ENCODE data around the gene CCDC188.
"Not testable (repeated sequence)": the region's sequence is repeated elsewhere in the genome, so short reads cannot be mapped to it uniquely, and the experiment has no call there.

CCDC188 gene

DNA sequence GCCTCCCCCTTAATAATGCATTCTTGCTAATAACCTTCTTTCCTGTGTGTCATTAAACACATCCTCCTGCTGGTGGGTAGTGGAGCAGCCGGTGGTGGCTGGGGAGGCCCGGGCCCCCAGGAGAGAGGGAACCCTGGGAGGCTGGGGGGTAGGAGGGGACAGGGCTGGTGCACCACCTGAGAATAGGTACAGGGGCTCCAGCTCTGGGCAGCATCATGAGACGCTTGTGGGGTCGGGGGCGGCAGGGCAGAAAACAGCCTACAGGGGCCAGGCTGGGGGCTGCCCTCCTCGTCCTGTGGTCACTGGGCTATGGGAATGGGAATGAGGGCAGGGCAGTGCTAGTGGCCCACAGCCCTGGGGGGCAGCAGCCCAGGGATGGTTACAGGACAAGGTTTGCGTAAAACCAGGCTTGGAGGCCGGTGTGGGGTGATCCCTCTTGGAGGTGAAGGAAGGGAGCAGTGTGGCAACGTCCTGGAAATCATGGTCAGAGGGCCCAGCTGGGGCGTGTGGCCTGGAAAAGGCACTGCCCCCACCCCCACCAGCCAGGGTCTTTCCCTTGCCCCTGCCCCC is 18.5 kb upstream of the CCDC188 start:
- no peak for DNase-seq

DNA sequence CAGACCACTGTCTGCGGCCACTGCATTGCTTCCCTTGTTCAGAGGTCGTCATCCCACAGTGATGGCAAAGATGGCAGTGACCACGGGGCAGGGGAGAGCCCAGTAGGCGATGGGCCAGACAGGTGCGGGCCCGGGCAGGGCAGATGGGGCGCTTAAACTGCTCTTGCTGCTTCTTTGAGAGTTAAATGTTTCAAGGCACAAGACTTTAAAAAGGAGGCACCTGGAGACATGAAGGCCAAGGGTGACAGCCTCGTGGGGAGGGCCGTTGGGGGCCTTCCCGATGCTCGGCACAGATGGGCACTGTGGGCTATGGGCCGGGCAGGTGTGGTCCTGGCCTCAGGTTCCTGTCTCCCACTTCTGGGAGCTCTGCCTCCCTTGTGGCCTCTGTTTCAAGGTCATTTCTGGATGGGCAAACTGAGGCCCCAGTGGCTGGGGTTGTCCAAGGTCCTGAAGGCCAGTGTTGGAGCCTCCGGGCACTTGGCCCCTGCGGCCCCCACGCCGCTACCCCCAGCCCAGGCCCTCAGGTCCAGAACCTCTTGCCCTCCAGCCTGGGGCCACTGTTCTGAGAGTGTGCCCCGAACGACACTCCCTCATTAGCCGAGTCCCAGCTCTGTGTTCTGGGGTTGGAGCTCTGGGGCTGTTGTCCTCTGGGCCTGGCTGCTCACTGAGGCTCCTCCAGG is 16.9 kb upstream of the CCDC188 start:
- no peak for DNase-seq

DNA sequence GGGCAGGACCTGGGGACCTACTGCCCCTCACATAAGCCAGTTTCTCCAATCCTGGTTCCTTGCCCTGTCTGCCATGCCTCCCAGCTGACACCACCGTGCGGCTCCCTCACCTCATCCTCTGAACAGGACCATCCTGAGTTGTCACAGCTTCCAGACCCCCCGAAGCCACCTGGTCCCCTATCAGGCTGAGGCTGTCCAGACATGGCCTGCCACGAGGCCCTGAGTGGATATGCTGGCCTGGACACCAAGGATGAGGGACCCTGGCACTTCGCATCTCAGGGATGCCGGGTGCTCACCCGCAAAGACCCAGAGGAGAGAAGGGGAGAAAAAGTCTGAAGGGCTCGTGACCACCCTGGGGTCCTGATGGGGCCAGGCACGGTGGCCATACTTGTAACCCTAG is 15.8 kb upstream of the CCDC188 start:
- DNase-seq = no peak

DNA sequence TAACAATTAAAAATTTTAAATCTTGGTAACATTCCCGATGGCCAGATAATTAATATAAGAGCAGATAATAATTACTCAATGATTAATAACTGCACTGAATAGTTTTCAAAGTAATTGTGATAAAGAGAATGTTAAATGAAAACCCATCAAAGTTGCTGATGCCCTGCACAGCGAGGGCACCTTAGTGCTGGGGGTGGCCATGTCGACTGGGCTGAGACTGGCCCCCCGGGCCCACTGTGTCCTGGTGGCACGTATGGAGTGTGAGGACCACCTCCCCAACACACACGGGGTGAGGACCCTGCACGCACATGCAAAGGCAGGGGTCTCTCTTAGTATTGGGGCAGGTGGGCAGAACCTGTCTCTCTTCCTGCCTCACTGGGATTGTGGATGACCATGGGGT is 15.1 kb upstream of the CCDC188 start:
- no peak for DNase-seq

DNA sequence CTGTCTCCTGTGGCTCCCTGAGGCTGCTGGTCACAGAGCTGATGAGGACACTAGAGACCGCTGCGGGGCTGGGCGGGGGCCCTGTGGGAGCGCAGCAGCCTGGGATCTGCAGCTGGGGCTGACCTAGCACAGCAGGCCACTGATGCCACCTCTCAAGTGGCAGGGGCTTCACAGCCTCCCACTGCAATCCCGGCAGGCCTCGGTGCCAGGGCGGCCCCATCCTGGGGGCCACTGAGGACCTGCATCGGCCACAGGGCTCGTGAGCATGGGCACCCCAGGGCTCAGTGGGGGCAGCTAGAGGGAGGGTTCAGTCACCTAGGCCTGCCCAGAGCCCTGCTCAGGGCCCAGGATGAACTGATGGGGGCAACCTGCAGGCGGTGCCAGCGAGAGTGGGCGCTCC is 14.6 kb upstream of the CCDC188 start:
- no peak for DNase-seq

DNA sequence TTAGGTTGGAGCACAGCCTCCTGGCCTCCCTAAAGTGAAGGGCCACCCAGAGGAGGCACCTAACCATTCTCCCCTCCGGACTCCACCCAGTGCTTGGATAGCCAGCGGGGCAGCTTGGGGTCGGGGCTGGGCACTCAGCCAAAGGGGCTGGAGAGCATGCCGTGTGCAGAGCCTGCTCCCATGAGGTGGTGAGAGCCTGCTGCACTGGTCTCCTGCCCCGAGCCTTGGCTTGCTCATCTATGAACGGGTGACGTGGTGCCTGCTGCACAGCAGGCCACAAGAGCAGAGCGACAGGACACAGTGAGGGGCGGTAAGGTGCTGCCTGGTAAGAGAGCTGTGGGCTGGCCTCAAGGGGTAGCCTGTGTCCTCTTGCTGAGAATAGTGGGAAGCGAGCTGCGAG is 14.0 kb upstream of the CCDC188 start:
- DNase-seq = no peak

- DNase-seq = no peak
Observed at GRCh38 chr22:20160041-20160440, 9.2 kb upstream of the CCDC188 start.

- DNase-seq = not testable (repeated sequence)
Observed at GRCh38 chr22:20159531-20159930, 8.7 kb upstream of the CCDC188 start.

GRCh38 chr22:20159076-20159475 is 8.2 kb upstream of the CCDC188 start:
- no peak for DNase-seq

- no peak for DNase-seq
Observed at GRCh38 chr22:20158391-20159036, 7.7 kb upstream of the CCDC188 start.

DNA sequence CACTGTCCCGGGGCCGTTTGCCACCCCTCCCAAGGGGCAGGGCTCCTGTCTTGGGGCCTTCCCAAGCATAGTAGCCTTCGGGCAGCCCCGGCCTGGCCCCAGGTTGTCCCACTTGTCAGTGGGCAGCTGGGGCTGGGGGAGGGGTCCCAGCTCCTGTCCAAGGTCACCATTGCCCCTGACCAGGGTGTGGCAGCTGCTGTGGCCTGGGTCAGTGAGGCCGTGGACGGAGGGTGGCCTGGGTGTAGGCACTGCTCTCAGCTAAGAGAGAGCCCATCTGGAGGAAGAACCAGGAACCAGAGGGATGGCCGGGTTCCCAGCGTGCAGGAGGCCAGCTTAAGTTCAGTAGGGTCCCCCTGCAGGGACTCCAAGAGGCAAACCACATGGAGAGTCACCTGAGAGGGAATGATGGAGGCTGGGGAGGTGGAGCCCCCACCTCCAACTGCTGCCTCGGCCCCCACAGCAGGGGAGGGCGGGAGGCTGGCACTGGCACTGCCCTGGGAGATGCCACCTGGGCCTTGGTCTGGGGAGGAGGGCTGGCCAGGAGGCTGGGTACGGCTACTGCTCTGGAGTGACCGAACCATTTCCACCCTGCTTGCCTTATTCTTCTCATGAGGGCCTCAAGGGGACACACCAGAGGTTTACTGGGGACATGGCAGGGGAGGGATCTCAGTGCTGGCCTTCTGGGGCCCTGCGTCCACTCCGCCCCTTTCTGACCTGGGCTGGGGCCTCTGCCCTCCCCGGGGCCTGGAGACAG is 6.8 kb upstream of the CCDC188 start:
- no peak for DNase-seq

DNA sequence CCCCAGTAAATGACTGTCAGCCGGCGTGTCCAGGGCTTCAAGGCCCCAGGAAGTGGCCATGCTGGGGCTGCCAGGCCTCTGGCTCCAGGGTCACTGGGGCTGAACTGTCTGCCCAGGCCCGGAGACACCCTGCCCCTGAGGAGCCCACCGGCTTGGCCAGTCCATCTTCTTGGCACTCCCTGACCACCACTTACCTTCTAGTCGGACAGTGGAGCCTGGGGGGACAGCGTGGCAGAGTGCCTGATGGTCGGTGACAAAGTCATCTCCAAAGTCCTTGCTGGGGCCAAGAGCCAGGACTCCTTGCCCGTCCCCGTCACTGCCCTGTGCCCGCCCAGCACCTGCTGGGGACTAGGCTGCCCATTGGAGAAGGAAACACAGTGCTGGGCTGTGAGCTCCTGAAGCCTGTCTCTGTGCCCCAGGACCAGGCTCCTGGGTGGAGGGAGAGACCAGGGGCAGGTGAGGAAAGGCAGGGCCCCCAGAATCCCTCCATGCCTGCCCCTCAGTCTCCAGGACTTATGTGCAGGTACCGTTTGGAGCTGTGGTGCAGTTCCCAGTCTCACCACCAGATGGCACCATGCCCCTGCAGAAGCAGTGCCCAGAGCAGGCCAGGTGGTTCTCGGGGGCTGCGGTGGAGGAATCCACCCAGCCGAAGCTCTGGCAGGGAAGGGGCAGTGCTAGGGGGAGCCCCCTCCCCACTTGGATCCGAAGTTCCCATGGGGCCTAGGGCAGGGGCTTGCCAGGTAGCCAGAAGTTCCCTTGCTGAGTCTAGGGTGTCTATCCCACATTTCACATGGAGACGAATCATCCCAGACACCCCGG is 6.0 kb upstream of the CCDC188 start:
- peak; percentile 59 for DNase-seq

- no peak for DNase-seq
Observed at GRCh38 chr22:20156042-20156389, 5.2 kb upstream of the CCDC188 start.

DNA sequence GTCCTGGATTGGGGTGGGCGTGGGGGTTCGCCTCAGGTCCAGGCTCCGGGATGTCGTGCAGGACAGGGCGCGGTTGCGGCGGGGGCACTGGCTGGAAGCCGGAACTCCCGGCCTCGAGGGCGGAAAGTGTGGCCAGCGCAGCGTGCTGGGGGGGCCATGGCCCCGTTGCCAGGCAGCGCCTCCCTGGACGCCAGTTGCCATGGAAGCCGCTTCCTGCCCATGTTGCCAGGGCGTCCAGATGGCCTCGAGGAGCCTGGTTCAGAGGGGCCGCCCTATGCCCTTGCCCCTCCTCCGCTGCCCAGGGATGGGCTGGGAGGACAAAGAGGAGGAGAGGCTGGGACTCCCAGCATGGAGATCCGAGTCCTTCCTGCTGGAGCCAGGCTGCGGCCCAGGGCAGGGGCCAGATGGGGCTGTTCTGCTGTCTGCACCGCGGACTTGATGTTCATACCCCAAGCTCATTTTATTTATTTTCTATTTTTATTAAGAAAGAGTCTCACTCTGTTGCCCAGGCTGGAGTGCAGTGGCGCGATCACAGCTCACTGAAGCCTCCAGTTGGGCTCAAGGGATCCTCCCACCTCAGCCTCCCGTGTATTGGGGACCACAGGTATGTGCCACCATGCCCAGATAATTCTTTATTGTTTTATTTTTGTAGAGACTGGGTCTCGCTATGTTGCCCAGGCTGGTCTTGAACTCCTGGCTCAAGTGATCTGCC is 4.6 kb upstream of the CCDC188 start:
- DNase-seq = no peak

- no peak for DNase-seq
Observed at GRCh38 chr22:20154602-20155187, 3.8 kb upstream of the CCDC188 start.

GRCh38 chr22:20153945-20154344 is 3.1 kb upstream of the CCDC188 start:
- DNase-seq = no peak

GRCh38 chr22:20152464-20152890 is 1.6 kb upstream of the CCDC188 start:
- DNase-seq = no peak

DNA sequence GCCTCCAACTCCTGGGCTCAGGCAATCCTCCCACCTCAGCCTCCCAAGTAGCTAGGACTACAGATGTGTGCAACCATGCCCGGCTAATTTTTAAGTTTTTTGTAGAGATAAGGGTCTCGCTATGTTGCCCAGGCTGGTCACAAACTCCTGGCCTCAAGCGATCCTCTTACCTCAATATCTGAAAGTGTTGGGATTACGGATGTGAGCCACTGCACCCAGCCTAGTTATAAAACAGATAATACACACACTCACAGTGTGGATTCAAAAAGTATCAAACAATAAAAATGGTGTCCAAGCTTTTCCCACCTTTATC is 377 bp upstream of the CCDC188 start:
- DNase-seq = no peak

DNA sequence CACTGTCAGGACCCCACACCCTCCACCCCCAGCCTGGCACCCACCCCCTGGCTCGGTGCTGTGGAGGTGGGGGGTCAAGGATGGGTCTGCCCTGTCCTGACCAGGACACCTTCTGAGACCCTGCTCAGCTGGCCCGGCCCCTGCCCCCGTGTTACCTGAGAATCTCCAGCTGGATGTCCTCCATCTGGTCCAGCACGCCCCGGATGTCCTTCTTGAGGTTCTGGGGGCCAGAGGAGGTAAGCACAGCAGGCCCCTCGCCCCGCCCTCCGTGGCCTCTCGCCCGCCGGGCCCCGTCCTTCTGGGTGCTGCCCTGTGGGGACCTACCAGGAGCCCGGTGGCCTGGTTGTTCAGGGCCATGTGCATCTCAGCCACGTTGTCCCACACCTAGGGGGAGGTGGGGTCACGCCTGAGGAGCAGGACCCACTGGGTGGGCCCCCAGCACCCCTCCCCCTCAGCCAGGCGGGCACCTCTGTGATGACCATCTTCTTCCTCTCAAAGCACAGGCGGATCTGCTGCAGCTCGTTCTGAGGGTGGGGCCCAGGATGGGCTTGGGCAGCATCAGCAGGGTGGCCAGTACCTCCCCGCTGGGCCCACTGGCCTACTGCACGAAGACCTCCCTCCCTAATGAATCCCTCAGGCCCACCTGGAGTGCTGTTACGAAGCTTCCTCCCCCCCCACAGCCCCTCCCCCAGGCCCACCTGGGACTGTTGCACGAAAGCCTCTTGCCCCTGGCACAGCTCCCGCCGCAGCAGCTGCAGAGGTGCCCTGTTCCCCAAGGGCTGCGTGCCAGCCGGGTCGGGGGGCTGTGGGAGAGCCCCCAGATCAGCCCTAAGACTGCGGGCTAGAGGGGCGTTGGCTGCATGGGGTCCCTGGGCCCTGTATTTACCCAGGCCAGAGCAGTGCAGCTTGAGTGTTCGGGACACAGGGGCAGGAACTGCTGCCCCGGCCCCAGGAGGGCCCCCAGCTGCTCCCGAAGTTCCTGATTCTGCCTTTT is 1.3 kb downstream of the CCDC188 start:
- no peak for DNase-seq

DNA sequence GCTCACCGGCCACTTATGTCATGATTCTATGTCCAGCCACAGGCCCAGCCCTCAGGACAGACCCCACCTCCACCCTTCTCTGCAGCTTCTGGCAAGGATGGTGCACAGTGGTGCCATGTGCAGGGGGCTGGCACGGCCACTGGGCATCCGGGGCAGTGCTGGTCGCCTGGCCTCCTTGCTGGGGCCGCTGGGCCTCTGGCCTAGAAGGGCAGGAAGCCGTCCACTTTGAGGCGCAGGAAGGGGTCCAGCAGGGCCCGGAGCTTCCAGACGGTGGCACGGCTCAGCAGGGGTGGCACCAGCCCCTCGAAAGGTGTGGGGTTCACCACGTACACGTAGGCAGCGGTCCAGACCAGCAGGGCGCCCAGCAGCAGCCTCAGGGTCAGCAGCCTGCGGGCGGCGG is 2.4 kb downstream of the CCDC188 start:
- no peak for DNase-seq
